PC-9 (cell line): ENCODE results near the gene CCDC88C. TPM values are rescaled to one million over a fixed set of nuclear protein-coding genes. Genes with fewer than 3 reads are reported as not detected.

Experiments
- BruUV-seq: library from RNA; stranded (reverse); fragments of 400-500 nt; replicated peaks from 2 replicates; lab custom pipeline; 2021; lab: Mats Ljungman, UMichigan
- CTCF ChIA-PET: fragments of 300-600 bp; sonication (Branson Sonifier 250); formaldehyde crosslinking; loops from one replicate; lab custom pipeline; 2022; ENCODE audit warnings: antibody characterized with exemption; lab: Charles Lee
- POLR2A ChIA-PET: fragments of 300-600 bp; sonication (Branson Sonifier 250); formaldehyde crosslinking; loops from one replicate; lab custom pipeline; 2022; ENCODE audit warnings: antibody characterized with exemption; ENCODE audit not compliant: unreplicated experiment; lab: Charles Lee
- DNase-seq, 2 experiments: peaks; one replicate each; pipeline versions ENCODE4 v3.0.0 to v3.0.0-alpha.2; 2015 to 2022; ENCODE audit warnings: mixed read lengths in 1 of 2
- H2AFZ ChIP-seq: fragments of 200-600 bp; sonication (generic); 2 replicates; pipeline ENCODE4 v1.8.1; 2017; ENCODE audit warnings: antibody characterized with exemption
- H3F3A ChIP-seq: fragments of 200-600 bp; sonication (generic); 2 replicates; pipeline ENCODE4 v1.8.1; 2017; ENCODE audit warnings: antibody characterized with exemption, mild to moderate bottlenecking, low read depth; ENCODE audit not compliant: insufficient read depth
- H3K27ac ChIP-seq: fragments of 200-600 bp; sonication (generic); 2 replicates; pipeline ENCODE4 v1.6.1; 2016; ENCODE audit warnings: mixed run types
- H3K27me3 ChIP-seq: fragments of 200-600 bp; sonication (generic); 2 replicates; pipeline ENCODE4 v1.6.1; 2016; ENCODE audit warnings: low read depth, mixed run types; ENCODE audit not compliant: insufficient read depth
- H3K36me3 ChIP-seq: fragments of 200-600 bp; sonication (generic); 2 replicates; pipeline ENCODE4 v1.6.1; 2016; ENCODE audit warnings: low read depth, mixed run types
- H3K4me1 ChIP-seq: fragments of 200-600 bp; sonication (generic); replicated peaks from 2 replicates; pipeline ENCODE4 v1.6.1; 2016; ENCODE audit warnings: mixed run types; ENCODE audit not compliant: insufficient read depth
- H3K4me2 ChIP-seq: fragments of 200-600 bp; sonication (generic); 2 replicates; pipeline ENCODE4 v1.6.1; 2017; ENCODE audit warnings: mixed run types
- H3K4me3 ChIP-seq: fragments of 200-600 bp; sonication (generic); 2 replicates; pipeline ENCODE4 v1.6.1; 2016; ENCODE audit warnings: mixed run types
- H3K79me2 ChIP-seq: fragments of 200-600 bp; sonication (generic); 2 replicates; pipeline ENCODE4 v1.6.1; 2017; ENCODE audit warnings: low read depth, mixed run types
- H3K9me2 ChIP-seq: fragments of 200-600 bp; sonication (generic); 2 replicates; pipeline ENCODE4 v1.8.1; 2017; ENCODE audit warnings: mild to moderate bottlenecking; ENCODE audit not compliant: insufficient read depth
- H3K9me3 ChIP-seq: fragments of 200-600 bp; sonication (generic); 2 replicates; pipeline ENCODE4 v1.8.1; 2016; ENCODE audit warnings: low read depth; ENCODE audit not compliant: insufficient read depth
- H4K20me1 ChIP-seq: fragments of 200-600 bp; sonication (generic); 2 replicates; pipeline ENCODE4 v1.8.1; 2017; ENCODE audit not compliant: insufficient read depth
- CTCF ChIP-seq: fragments of 200-600 bp; sonication (generic); conservative IDR thresholded peaks from 2 replicates; pipeline ENCODE4 v1.6.1; 2017; ENCODE audit warnings: mixed run types, antibody characterized with exemption, mild to moderate bottlenecking, moderate library complexity
- EZH2 ChIP-seq: fragments of 200-600 bp; sonication (generic); IDR thresholded peaks from 2 replicates; pipeline ENCODE4 v1.8.0; 2017; ENCODE audit warnings: antibody characterized with exemption, low read depth
- intact Hi-C: fragments of 100-400 bp; cut with micrococcal nuclease; formaldehyde crosslinking; loops from one replicate; pipeline ENCODE4 v1.10.0; 2022; ENCODE audit not compliant: unreplicated experiment
- total RNA-seq: library from RNA; stranded (reverse); gene quantifications from 2 replicates; pipeline ENCODE4 v1.2.3, GENCODE V29; 2021

Gene CCDC88C
- total RNA-seq, 1 experiment from 2014 or later, result 7.4 TPM

GRCh38 chr14:91283666-91284065, 134.0 kb downstream of the CCDC88C start:
- Histone ChIP-seq H3K36me3 (no peaks in the 10 kb centered on the region), H3K9me2 (no peaks in the 10 kb centered on the region), H3F3A (no peaks in the 10 kb centered on the region), H2AFZ (no peak overlapping the region), H3K4me1 (no peaks in the 10 kb centered on the region), H3K9me3 (no peaks in the 10 kb centered on the region), H3K27me3 (no peaks in the 10 kb centered on the region), H3K4me3 (no peak overlapping the region), H3K4me2 (no peak overlapping the region), H3K27ac (no peak overlapping the region), H3K79me2 (no peaks in the 10 kb centered on the region), H4K20me1 (no peaks in the 10 kb centered on the region)
- no TSS peak for BruUV-seq
- POLR2A ChIA-PET, result no interaction called here
- DNase-seq, result no peak
- TF ChIP-seq CTCF, result no peak
- TF ChIP-seq EZH2, result no peak
- CTCF ChIA-PET, result no interaction called here
- intact Hi-C loops, result loop anchor here (10.0 kb wide), 1 partner anchor 379 kb away; no protein-coding TSS in a partner anchor

GRCh38 chr14:91282954-91283645, 134.5 kb downstream of the CCDC88C start:
- BruUV-seq, result no TSS peak
- Histone ChIP-seq H3K9me2 (no peaks in the 10 kb centered on the region), H4K20me1 (no peaks in the 10 kb centered on the region), H3K27ac (no peak overlapping the region), H3F3A (no peaks in the 10 kb centered on the region), H3K36me3 (no peaks in the 10 kb centered on the region), H3K4me3 (no peak overlapping the region), H2AFZ (no peak overlapping the region), H3K79me2 (no peaks in the 10 kb centered on the region), H3K4me1 (no peaks in the 10 kb centered on the region), H3K4me2 (no peak overlapping the region), H3K9me3 (no peaks in the 10 kb centered on the region), H3K27me3 (no peaks in the 10 kb centered on the region)
- POLR2A ChIA-PET, result no interaction called here
- TF ChIP-seq EZH2, result no peak
- TF ChIP-seq CTCF, result no peak
- intact Hi-C loops, result loop anchor here (10.0 kb wide), 1 partner anchor 378 kb away; no protein-coding TSS in a partner anchor
- DNase-seq, result no peak
- CTCF ChIA-PET, result no interaction called here

GRCh38 chr14:91281346-91281745, 136.3 kb downstream of the CCDC88C start:
- Histone ChIP-seq H3K4me1 (no peaks in the 10 kb centered on the region), H3K27me3 (no peaks in the 10 kb centered on the region), H3F3A (no peaks in the 10 kb centered on the region), H3K79me2 (no peaks in the 10 kb centered on the region), H3K4me2 (no peak overlapping the region), H4K20me1 (no peaks in the 10 kb centered on the region), H3K36me3 (no peaks in the 10 kb centered on the region), H3K9me3 (no peaks in the 10 kb centered on the region), H3K27ac (no peak overlapping the region), H3K9me2 (no peaks in the 10 kb centered on the region), H2AFZ (no peak overlapping the region), H3K4me3 (no peak overlapping the region)
- intact Hi-C loops, result loop anchor here (10.0 kb wide), 1 partner anchor 377 kb away; no protein-coding TSS in a partner anchor
- ChIA-PET POLR2A (no interaction called here), CTCF (no interaction called here)
- TF ChIP-seq EZH2 (no peak), CTCF (no peak)
- DNase-seq, result peak in 1 of 2 experiments; percentile 35
- BruUV-seq, result no TSS peak
